K562 treated with DMSO at 1 percent for 24 hours (cell line): ENCODE data around the gene PCDHGA6. TPM values are rescaled to one million over a fixed set of nuclear protein-coding genes. Genes with fewer than 3 reads are reported as not detected.

Source experiments
- total RNA-seq: library from RNA; unstranded; fragments of 300-600 nt; gene quantifications from 2 replicates; pipeline ENCODE4 v1.2.3, GENCODE V29; 2022; ENCODE audit warnings: low read depth; ENCODE audit not compliant: insufficient read depth

PCDHGA6 gene
- 0.27 and 0.39 TPM in 2 replicates for total RNA-seq

GRCh38 chr5:141373673-141374317 lies at the start of gene PCDHGA6:
PCDHGA6 (plus strand) TSS chr5:141373891; CDS start chr5:141374084, 193 bp downstream.

DNA sequence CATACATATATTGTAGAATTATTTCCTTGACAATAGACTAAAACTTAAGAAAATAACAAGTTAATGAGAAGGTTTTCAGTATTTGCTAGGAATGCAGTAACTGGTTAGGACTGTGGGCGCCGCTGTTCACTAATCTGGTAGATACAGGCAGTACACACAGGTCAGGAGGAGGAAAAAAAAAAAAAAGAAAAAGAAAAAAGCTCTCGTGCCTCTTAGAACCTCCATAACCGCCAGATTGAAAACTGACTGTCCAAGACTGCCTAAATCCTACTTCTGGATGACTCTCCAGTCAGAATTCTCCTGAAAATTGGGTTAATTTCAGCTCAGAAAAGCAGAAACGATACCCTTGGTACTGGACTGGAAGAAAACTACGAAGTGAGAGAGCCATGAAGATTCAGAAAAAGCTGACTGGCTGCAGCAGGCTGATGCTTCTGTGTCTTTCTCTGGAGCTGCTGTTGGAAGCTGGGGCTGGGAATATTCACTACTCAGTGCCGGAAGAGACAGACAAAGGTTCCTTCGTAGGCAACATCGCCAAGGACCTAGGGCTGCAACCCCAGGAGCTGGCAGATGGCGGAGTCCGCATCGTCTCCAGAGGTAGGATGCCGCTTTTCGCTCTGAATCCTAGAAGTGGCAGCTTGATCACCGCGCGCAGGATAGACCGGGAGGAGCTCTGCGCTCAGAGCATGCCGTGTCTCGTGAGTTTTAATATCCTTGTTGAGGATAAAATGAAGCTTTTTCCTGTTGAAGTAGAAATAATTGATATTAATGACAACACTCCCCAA lies 43.2 kb upstream of the PCDHGA6 start, which contains the start of gene PCDHGA1:
Gene PCDHGA1 (plus strand): TSS at position 216 of the 782 bp plus-strand sequence.

DNA sequence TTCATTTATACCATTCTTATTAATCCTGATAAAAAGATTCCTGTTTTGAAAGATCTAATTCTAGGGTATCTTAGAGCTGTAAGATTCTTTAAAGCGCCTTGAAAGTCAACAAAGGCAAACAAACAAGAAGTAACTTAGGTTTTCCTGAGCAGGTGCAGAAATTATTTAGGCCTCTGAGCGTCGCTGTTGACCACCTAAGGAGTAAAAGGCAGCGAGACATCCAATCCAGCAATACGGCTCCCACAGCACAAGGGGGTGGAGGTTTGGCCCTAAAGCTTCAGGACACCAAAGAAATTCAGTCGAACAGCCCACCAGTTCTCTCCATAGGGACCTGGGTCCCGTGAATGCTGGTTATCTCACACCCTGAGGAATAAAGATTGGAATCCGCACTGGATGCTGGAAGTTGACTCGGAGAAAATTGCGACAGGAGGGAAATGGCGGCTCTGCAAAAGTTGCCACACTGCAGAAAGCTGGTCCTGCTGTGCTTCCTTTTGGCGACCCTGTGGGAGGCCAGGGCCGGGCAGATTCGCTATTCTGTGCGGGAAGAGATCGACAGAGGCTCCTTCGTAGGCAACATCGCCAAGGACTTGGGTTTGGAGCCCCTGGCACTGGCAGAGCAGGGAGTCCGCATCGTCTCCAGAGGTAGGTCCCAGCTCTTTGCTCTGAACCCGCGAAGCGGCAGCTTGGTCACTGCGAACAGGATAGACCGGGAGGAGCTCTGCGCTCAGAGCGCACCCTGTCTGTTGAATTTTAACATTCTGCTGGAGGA lies 35.0 kb upstream of the PCDHGA6 start, which contains the start of gene PCDHGA2:
Gene PCDHGA2 (plus strand): TSS at position 223 of the 769 bp plus-strand sequence.

DNA sequence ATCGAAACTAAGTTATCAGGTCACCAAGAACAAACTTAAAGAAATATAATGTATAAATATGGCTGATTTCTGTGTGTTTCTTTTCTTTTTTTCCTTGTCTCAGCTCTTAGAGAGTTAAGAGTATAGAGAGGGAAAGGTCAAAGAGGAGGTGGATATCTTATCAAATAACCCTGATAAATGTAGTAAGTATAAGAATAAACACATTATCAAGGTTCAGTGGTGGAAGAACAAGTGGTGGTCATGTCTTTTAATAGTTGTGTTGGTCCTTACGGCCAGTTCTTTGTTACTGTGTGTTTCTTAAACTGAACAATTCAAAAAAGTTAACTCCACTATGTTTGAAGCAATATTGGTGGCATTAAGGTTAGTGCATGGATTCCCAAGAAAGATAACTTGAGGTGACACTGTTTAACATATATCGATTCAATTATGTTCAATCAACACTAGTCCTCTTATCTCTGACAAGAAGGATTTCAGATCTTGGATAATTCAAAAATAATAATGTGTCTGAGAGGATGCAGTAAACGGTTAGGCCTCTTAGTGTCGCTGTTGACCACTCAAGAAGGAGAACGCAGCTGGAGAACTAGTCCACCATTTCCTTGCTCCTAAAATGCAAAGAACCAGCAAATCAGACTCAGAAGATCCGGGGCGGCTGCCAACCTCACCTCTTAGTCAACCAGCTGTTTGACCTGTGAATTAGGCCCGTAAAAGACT lies 30.3 kb upstream of the PCDHGA6 start, which contains the start of gene PCDHGA3:
Gene PCDHGA3 (plus strand): TSS at position 588 of the 711 bp plus-strand sequence. CDS start 205 bp downstream, outside the sequence.

GRCh38 chr5:141349917-141350619 lies 23.6 kb upstream of the PCDHGA6 start, which contains the start of gene PCDHGB1:
PCDHGB1 (plus strand) TSS chr5:141350099; CDS start chr5:141350261, 162 bp downstream.

DNA sequence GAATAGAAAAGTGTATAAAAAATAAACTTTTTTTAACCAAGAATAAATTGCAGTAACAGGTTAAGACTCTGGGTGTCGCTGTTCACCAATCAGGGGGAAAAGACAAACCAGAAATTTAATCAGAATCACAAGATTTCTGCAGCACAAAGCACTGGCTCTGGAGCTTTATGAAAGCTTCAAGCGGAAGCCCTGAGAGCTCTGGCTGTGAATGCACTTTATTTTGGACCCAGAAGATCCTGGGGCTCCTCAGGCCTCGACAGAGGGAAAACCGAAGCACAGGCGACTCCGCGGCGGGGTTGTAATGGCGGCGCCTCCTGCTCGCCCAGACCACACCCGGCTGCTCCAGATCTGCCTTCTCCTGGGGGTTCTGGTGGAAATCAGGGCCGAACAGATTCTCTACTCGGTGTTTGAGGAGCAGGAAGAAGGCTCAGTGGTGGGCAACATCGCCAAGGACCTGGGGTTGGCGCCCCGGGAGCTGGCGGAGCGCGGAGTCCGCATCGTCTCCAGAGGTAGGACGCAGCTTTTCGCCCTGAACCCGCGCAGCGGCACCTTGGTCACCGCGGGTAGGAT lies 18.7 kb upstream of the PCDHGA6 start, which contains the start of gene PCDHGA4:
Gene PCDHGA4 (plus strand): TSS at position 122 of the 570 bp plus-strand sequence. CDS start 87 bp downstream, at position 209.

GRCh38 chr5:141359790-141360426 lies 13.8 kb upstream of the PCDHGA6 start, which contains the start of gene PCDHGB2:
PCDHGB2 (plus strand) TSS chr5:141359994; CDS start chr5:141360136, 142 bp downstream.

DNA sequence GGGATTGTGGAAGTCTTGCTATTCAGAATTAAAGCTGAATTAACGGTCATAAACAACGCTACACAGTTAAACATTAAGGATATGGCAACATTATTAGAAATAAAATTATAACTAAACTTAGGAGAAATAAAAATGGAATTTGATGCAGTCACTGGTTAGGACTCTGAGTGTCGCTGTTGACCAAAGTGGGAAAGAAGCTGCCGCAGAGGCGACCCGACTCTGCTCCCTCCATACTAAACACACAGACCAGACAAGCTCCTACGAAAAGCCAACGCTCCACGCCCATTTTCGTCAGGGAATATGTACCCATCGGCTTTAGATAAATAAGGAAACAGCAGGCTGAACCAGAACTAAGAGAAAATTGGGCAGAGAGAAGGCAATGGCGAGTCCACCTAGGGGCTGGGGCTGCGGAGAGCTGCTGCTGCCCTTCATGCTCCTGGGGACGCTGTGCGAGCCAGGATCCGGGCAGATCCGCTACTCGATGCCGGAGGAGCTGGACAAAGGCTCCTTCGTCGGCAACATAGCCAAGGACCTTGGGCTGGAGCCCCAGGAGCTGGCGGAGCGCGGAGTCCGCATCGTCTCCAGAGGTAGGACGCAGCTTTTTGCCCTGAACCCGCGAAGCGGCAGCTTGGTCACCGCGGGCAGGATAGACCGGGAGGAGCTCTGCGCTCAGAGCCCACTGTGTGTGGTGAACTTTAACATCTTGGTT lies 9.6 kb upstream of the PCDHGA6 start, which contains the start of gene PCDHGA5:
Gene PCDHGA5 (plus strand): TSS at position 211 of the 709 bp plus-strand sequence. CDS start 169 bp downstream, at position 380.

DNA sequence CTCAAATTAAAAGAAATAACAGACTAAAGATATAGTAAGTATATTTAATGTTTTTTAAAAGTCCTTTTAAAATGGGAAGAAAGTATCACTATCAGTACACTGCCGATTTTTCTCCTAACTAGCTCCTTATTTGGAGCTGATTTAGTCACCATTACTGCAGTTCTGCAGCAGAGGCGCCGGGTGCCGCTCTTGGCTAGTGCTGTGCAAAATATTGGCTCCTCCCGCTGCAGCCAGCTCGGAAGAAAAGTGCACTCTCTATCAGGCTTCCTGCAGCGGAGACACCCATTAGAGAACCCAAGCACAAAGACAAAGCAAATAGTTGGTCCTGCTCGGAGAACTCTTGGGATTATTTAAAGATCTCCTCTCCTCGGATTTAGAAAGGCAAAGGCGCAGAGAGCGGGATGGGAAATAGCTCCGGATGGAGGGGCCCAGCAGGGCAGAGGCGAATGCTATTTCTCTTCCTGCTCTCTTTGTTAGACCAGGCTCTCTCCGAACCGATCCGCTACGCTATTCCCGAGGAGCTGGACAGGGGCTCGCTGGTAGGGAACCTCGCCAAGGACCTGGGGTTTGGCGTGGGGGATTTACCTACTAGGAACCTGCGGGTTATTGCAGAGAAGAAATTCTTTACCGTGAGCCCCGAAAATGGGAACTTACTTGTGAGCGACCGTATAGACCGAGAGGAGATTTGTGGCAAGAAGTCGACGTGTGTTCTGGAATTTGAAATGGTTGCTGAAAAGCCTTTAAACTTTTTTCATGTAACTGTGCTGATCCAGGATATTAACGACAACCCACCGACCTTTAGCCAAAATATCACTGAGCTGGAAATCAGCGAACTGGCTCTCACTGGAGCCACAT lies 3.5 kb upstream of the PCDHGA6 start, which contains the start of gene PCDHGB3:
Gene PCDHGB3 (plus strand): TSS at position 249 of the 855 bp plus-strand sequence. CDS start 153 bp downstream, at position 402.

GRCh38 chr5:141382469-141383294 lies 9.0 kb downstream of the PCDHGA6 start, which contains the start of gene PCDHGA7:
PCDHGA7 (plus strand) TSS chr5:141382742; CDS start chr5:141382900, 158 bp downstream.

GRCh38 chr5:141387557-141388311 lies 14.0 kb downstream of the PCDHGA6 start, which contains the start of gene PCDHGB4:
PCDHGB4 (plus strand) TSS chr5:141387698; CDS start chr5:141387885, 187 bp downstream.

GRCh38 chr5:141392429-141393198 lies 18.9 kb downstream of the PCDHGA6 start, which contains the start of gene PCDHGA8:
PCDHGA8 (plus strand) TSS chr5:141392633; CDS start chr5:141392814, 181 bp downstream.

GRCh38 chr5:141397756-141398551 lies 24.3 kb downstream of the PCDHGA6 start, which contains the start of gene PCDHGB5:
PCDHGB5 (plus strand) TSS chr5:141397947; CDS start chr5:141398128, 181 bp downstream.

GRCh38 chr5:141402553-141403243 lies 29.0 kb downstream of the PCDHGA6 start, which contains the start of gene PCDHGA9:
PCDHGA9 (plus strand) TSS chr5:141402778; CDS start chr5:141402953, 175 bp downstream.

